OCI-LY3 (cell line): Measurements from ENCODE around the gene RSPO1.

Experiments used
- H2AFZ ChIP-seq: fragments of 200-600, 300-600 bp; shearing (Covaris generic); 2 replicates; pipeline ENCODE4 v1.6.0; 2014; ENCODE audit warnings: antibody characterized with exemption, low read depth, low read length
- H3K27ac ChIP-seq: fragments of 200-600, 300-600 bp; sonication (generic); 2 replicates; pipeline ENCODE4 v1.5.1; 2014; ENCODE audit warnings: mild to moderate bottlenecking, low read length, moderate library complexity, mixed read lengths
- H3K27me3 ChIP-seq: fragments of 200-600, 300-600 bp; sonication (generic); 2 replicates; pipeline ENCODE4 v1.6.1; 2014; ENCODE audit warnings: low read depth, low read length, mixed read lengths
- H3K36me3 ChIP-seq: fragments of 200-600, 300-600 bp; sonication (generic); replicated peaks from 2 replicates; pipeline ENCODE3; 2014; ENCODE audit warnings: low read depth, low read length, mixed read lengths
- H3K4me1 ChIP-seq: fragments of 300-600, 200-600 bp; sonication (generic); 2 replicates; pipeline ENCODE4 v1.6.1; 2014; ENCODE audit warnings: low read length, mixed read lengths
- H3K4me2 ChIP-seq: fragments of 200-600, 300-600 bp; sonication (generic); 2 replicates; pipeline ENCODE4 v1.6.1; 2014; ENCODE audit warnings: low read length, mixed read lengths
- H3K4me3 ChIP-seq: fragments of 300-600, 200-600 bp; sonication (generic); 2 replicates; pipeline ENCODE4 v1.5.1; 2014; ENCODE audit warnings: antibody characterized with exemption, mild to moderate bottlenecking, low read length, moderate library complexity
- H3K79me2 ChIP-seq: fragments of 300-600, 200-600 bp; shearing (Covaris generic); 2 replicates; pipeline ENCODE4 v1.6.1; 2014; ENCODE audit warnings: mild to moderate bottlenecking, low read length, mixed read lengths
- H3K9ac ChIP-seq: fragments of 300-600, 200-600 bp; shearing (Covaris generic); 2 replicates; pipeline ENCODE4 v1.6.0; 2014; ENCODE audit warnings: mild to moderate bottlenecking, low read length, moderate library complexity
- H3K9me3 ChIP-seq: fragments of 200-600, 300-600 bp; shearing (Covaris generic); 2 replicates; pipeline ENCODE4 v1.6.1; 2014; ENCODE audit warnings: low read length, mixed read lengths; ENCODE audit not compliant: insufficient read depth
- H4K20me1 ChIP-seq: fragments of 200-600, 300-600 bp; sonication (generic); 2 replicates; pipeline ENCODE4 v1.6.1; 2016; ENCODE audit warnings: low read length, mixed read lengths; ENCODE audit not compliant: insufficient read depth
- CTCF ChIP-seq: fragments of 200-600, 300-600 bp; sonication (generic); IDR thresholded peaks from 2 replicates; pipeline ENCODE4 v1.5.1; 2014; ENCODE audit warnings: antibody characterized with exemption, low read length, low read depth
- EZH2phosphoT487 ChIP-seq: fragments of 200-600 bp; shearing (Covaris generic); IDR thresholded peaks from 2 replicates; pipeline ENCODE4 v1.6.1; 2018; ENCODE audit warnings: antibody characterized with exemption, mixed run types, low read depth

The RSPO1 gene

GRCh38 chr1:37651803-37652202 lies 17.1 kb upstream of the RSPO1 start:
- H3K4me3 ChIP-seq, result no peak overlapping the region
- H3K27me3 ChIP-seq, result no peaks in the 10 kb centered on the region
- no peaks in the 10 kb centered on the region for H4K20me1 ChIP-seq
- H3K9me3 ChIP-seq, result no peaks in the 10 kb centered on the region
- H3K36me3 ChIP-seq, result no peaks in the 10 kb centered on the region
- no peak overlapping the region for H2AFZ ChIP-seq
- TF ChIP-seq CTCF (no peak), EZH2phosphoT487 (no peak)
- no peak overlapping the region for H3K27ac ChIP-seq
- H3K4me1 ChIP-seq, result no peaks in the 10 kb centered on the region
- H3K79me2 ChIP-seq, result no peaks in the 10 kb centered on the region
- no peak overlapping the region for H3K9ac ChIP-seq
- H3K4me2 ChIP-seq, result no peak overlapping the region

GRCh38 chr1:37650721-37651120 lies 16.0 kb upstream of the RSPO1 start:
- H3K27ac ChIP-seq, result no peak overlapping the region
- H3K36me3 ChIP-seq, result no peaks in the 10 kb centered on the region

GRCh38 chr1:37650173-37650572 lies 15.5 kb upstream of the RSPO1 start:
- H3K4me3 ChIP-seq, result no peak overlapping the region
- no peaks in the 10 kb centered on the region for H3K9me3 ChIP-seq
- no peaks in the 10 kb centered on the region for H4K20me1 ChIP-seq
- no peaks in the 10 kb centered on the region for H3K27me3 ChIP-seq
- H3K9ac ChIP-seq, result no peak overlapping the region
- H3K27ac ChIP-seq, result no peak overlapping the region
- H3K36me3 ChIP-seq, result no peaks in the 10 kb centered on the region
- no peak overlapping the region for H2AFZ ChIP-seq
- H3K4me2 ChIP-seq, result no peak overlapping the region
- no peaks in the 10 kb centered on the region for H3K4me1 ChIP-seq
- no peak for TF ChIP-seq EZH2phosphoT487
- TF ChIP-seq CTCF, result no peak
- no peaks in the 10 kb centered on the region for H3K79me2 ChIP-seq

More at GRCh38 chr1:37650721-37651120, 16.0 kb upstream of the RSPO1 start:
- Histone ChIP-seq H3K4me2 (no peak overlapping the region), H3K9me3 (no peaks in the 10 kb centered on the region), H3K79me2 (no peaks in the 10 kb centered on the region), H4K20me1 (no peaks in the 10 kb centered on the region), H3K4me3 (no peak overlapping the region), H2AFZ (no peak overlapping the region), H3K4me1 (no peaks in the 10 kb centered on the region), H3K9ac (no peak overlapping the region), H3K27me3 (no peaks in the 10 kb centered on the region)
- TF ChIP-seq CTCF (no peak), EZH2phosphoT487 (no peak)

GRCh38 chr1:37647281-37647680 lies 12.6 kb upstream of the RSPO1 start:
- Histone ChIP-seq H3K27ac (no peak overlapping the region), H3K4me2 (no peak overlapping the region), H3K36me3 (no peaks in the 10 kb centered on the region), H3K9me3 (no peaks in the 10 kb centered on the region), H3K9ac (no peak overlapping the region), H3K79me2 (no peaks in the 10 kb centered on the region), H3K4me3 (no peak overlapping the region), H4K20me1 (no peaks in the 10 kb centered on the region), H3K27me3 (0 out of 2 replicates have a peak, but pooled peaks cover 13% of the 10 kb centered on the region), H3K4me1 (no peaks in the 10 kb centered on the region), H2AFZ (no peak overlapping the region)
- TF ChIP-seq EZH2phosphoT487 (no peak), CTCF (no peak)
